Mesendoderm (in vitro differentiated cells): ENCODE results near the gene CHIA. TPM values are rescaled to one million over a fixed set of nuclear protein-coding genes. Genes with fewer than 3 reads are reported as not detected.

Source experiments
- DNase-seq: peaks from one replicate; pipeline ENCODE4 v3.0.0; 2013
- H2AK5ac ChIP-seq: 2 replicates; pipeline ENCODE4 v1.6.1; 2013; ENCODE audit warnings: low read length, inconsistent platforms
- H2BK120ac ChIP-seq: 2 replicates; pipeline ENCODE4 v1.6.1; 2013; ENCODE audit warnings: low read depth, mild to moderate bottlenecking, low read length, moderate library complexity, mixed read lengths
- H2BK15ac ChIP-seq: replicated peaks from 2 replicates; pipeline ENCODE4 v1.6.1; 2013; ENCODE audit warnings: low read depth, mild to moderate bottlenecking, moderate library complexity
- H2BK5ac ChIP-seq: 2 replicates; pipeline ENCODE4 v1.6.1; 2013; ENCODE audit warnings: low read length, inconsistent platforms
- H3K18ac ChIP-seq: 2 replicates; pipeline ENCODE4 v1.6.1; 2013; ENCODE audit warnings: mild to moderate bottlenecking, low read length, mixed read lengths
- H3K23ac ChIP-seq: one replicate; pipeline ENCODE4 v1.6.1; 2013; ENCODE audit warnings: low read length
- H3K27ac ChIP-seq: 2 replicates; pipeline ENCODE4 v1.5.1; 2013; ENCODE audit warnings: low read depth, mild to moderate bottlenecking, inconsistent platforms, low read length, moderate library complexity
- H3K27me3 ChIP-seq: 2 replicates; pipeline ENCODE4 v1.6.1; 2013; ENCODE audit warnings: low read length, control low read depth, mild to moderate bottlenecking, inconsistent platforms; ENCODE audit not compliant: insufficient read depth, poor library complexity
- H3K36me3 ChIP-seq: 2 replicates; pipeline ENCODE4 v1.6.1; 2013; ENCODE audit warnings: low read length, inconsistent platforms; ENCODE audit not compliant: control insufficient read depth, insufficient read depth
- H3K4ac ChIP-seq: one replicate; pipeline ENCODE4 v1.6.1; 2013; ENCODE audit warnings: low read depth, mild to moderate bottlenecking, low read length, moderate library complexity
- H3K4me1 ChIP-seq: 2 replicates; pipeline ENCODE4 v1.6.1; 2013; ENCODE audit warnings: low read depth, low read length, inconsistent platforms; ENCODE audit not compliant: control insufficient read depth
- H3K4me2 ChIP-seq: 2 replicates; pipeline ENCODE4 v1.6.1; 2013; ENCODE audit warnings: low read length
- H3K4me3 ChIP-seq: 2 replicates; pipeline ENCODE4 v1.5.1; 2013; ENCODE audit warnings: mild to moderate bottlenecking, low read length
- H3K56ac ChIP-seq: one replicate; pipeline ENCODE4 v1.6.1; 2013; ENCODE audit warnings: low read length
- H3K79me1 ChIP-seq: 2 replicates; pipeline ENCODE4 v1.6.1; 2013; ENCODE audit warnings: low read length, inconsistent platforms
- H3K79me2 ChIP-seq: 2 replicates; pipeline ENCODE4 v1.6.1; 2013; ENCODE audit warnings: mild to moderate bottlenecking, low read length; ENCODE audit not compliant: control insufficient read depth, insufficient read depth
- H3K9ac ChIP-seq: 2 replicates; pipeline ENCODE4 v1.6.1; 2013; ENCODE audit warnings: low read length, inconsistent platforms
- H4K5ac ChIP-seq: one replicate; pipeline ENCODE4 v1.6.1; 2013; ENCODE audit warnings: low read length
- H4K8ac ChIP-seq: one replicate; pipeline ENCODE4 v1.6.1; 2013; ENCODE audit warnings: low read depth, mild to moderate bottlenecking, control low read depth, low read length, moderate library complexity
- WGBS: extraction: QIAGEN DNeasy Blood & Tissue Kit; methylation state at CpG from one replicate; pipeline ENCODE4 v1.1.7; 2013; ENCODE audit warnings: low lambda C conversion rate, missing lambda C conversion rate; ENCODE audit not compliant: insufficient coverage; ENCODE audit errors: extremely low coverage; 5-methylcytosine and 5-hydroxymethylcytosine counted together
- polyA plus RNA-seq, 2 experiments: library from polyadenylated mRNA; stranded (reverse); fragments of 200-250 nt; gene quantifications; one replicate each; pipeline ENCODE4 v1.2.3, GENCODE V29; 2013

The CHIA gene
- not detected for polyA plus RNA-seq (2013, experiment 1 of 2)
- polyA plus RNA-seq (2013, experiment 2 of 2) = not detected

DNA sequence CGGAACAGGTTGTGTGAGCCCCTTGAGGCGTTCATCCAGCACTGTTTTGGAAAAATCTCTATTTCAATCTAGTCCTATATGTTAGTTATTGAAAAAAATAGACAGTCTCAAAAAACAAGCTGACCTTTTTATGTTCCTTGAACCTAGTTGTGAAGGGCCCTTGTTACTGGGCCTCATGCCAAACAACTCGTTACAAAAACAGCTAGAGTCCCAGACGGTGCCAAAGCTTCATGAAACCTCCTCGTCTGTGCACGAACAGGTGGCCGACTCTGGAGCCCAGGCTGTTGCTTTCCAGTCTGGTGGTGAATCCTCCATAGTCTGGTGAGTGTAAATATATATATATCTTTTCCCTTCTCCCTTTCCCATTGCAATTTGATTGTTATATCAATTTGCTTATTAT is at the start of gene CHIA:
Gene CHIA, plus strand, starts transcription at position 222 of the 400 bp plus-strand sequence. CDS start 19,617 bp downstream, outside the sequence.
- Histone ChIP-seq H3K27me3 (no peaks in the 10 kb centered on the region), H3K4ac (no peak within 1 kb of the TSS), H4K8ac (no peak within 1 kb of the TSS), H3K4me1 (no peaks in the 10 kb centered on the region), H3K4me2 (no peak within 1 kb of the TSS), H3K36me3 (no peaks in the 10 kb centered on the region), H2BK5ac (no peak within 1 kb of the TSS), H3K56ac (no peak within 1 kb of the TSS), H3K18ac (no peak within 1 kb of the TSS), H3K79me2 (no peaks in the 10 kb centered on the region), H2BK15ac (no peak within 1 kb of the TSS), H2BK120ac (no peak within 1 kb of the TSS), H3K79me1 (no peaks in the 10 kb centered on the region), H3K4me3 (no peak within 1 kb of the TSS), H3K9ac (no peak within 1 kb of the TSS), H2AK5ac (no peak within 1 kb of the TSS), H3K23ac (no peak within 1 kb of the TSS), H4K5ac (no peak within 1 kb of the TSS), H3K27ac (no peak within 1 kb of the TSS)
- no CpG with 5 or more reads among the region's 7 CpGs for WGBS
- no peak for DNase-seq

DNA sequence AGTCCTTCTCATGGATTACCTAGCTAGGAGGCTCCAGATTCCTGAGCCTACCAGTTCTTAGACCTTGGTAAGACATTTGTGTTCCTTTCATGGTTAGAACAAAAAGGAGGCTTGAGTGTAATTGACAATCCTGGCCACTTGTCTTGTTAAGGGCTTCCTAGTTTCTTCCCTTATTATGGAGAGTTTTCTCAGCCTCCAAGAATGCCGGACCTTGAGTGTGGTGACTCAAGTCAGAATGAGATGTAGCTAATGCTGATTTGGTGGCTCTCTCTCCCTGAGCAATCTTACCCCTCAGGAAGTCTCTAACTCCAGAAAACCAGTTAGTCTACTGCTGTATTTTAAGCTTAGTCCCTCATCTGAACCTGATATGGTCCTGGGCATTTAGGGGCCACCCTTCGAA is 48.9 kb upstream of the CHIA start:
- no peak overlapping the region for H3K23ac ChIP-seq
- DNase-seq = peak; percentile 44
- no peak overlapping the region for H4K8ac ChIP-seq
- H3K79me1 ChIP-seq = no peaks in the 10 kb centered on the region
- no peak overlapping the region for H3K27ac ChIP-seq
- H2BK120ac ChIP-seq = no peak overlapping the region
- no peak overlapping the region for H2BK15ac ChIP-seq
- H3K79me2 ChIP-seq = no peaks in the 10 kb centered on the region
- H3K9ac ChIP-seq = no peak overlapping the region
- H2BK5ac ChIP-seq = no peak overlapping the region
- no peak overlapping the region for H3K4me2 ChIP-seq
- WGBS = no CpG with 5 or more reads among the region's 2 CpGs
- H2AK5ac ChIP-seq = no peak overlapping the region
- no peak overlapping the region for H4K5ac ChIP-seq
- H3K27me3 ChIP-seq = no peaks in the 10 kb centered on the region
- H3K4me1 ChIP-seq = no peaks in the 10 kb centered on the region
- H3K56ac ChIP-seq = no peak overlapping the region
- H3K4me3 ChIP-seq = no peak overlapping the region
- no peak overlapping the region for H3K4ac ChIP-seq
- H3K36me3 ChIP-seq = no peaks in the 10 kb centered on the region
- no peak overlapping the region for H3K18ac ChIP-seq

DNA sequence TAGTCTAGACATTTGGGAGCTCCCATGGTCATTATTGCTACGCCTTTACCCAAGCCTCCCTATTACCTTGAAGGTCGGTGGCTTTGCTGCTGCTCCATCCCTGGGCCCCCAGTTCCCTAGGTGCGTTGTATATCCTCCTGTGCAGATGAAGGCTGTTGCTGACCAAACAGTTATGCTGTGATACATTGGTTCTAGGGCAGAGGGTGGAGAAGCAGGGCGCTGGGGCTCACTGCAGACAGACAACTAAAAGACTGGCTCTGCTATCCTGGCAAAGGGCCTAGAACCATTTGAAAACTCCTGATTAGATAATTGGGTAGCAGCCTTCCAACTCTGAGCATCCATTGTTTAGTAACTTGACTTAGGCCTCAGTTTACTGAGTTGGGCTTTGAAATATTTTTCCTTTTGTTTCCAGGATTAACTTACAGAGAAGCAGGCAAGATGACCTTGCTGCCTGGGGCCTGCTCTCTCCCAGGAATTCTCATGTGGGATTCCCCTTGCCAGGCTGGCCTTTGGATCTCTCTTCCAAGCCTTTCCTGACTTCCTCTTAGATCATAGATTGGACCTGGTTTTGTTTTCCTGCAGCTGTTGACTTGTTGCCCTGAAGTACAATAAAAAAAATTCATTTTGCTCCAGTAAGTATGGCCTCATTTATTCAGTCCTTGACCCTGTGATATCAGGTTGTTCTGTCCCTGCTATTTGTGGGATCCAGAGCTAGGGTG is 47.7 kb upstream of the CHIA start:
- H2BK5ac ChIP-seq = no peak overlapping the region
- no peaks in the 10 kb centered on the region for H3K27me3 ChIP-seq
- no peaks in the 10 kb centered on the region for H3K36me3 ChIP-seq
- no peak overlapping the region for H3K56ac ChIP-seq
- H3K79me2 ChIP-seq = no peaks in the 10 kb centered on the region
- no peak overlapping the region for H3K9ac ChIP-seq
- no CpG with 5 or more reads among the region's 4 CpGs for WGBS
- H4K8ac ChIP-seq = no peak overlapping the region
- H3K4me1 ChIP-seq = no peaks in the 10 kb centered on the region
- DNase-seq = no peak
- H3K27ac ChIP-seq = no peak overlapping the region
- no peak overlapping the region for H3K4ac ChIP-seq
- H2AK5ac ChIP-seq = no peak overlapping the region
- no peak overlapping the region for H3K18ac ChIP-seq
- H2BK15ac ChIP-seq = no peak overlapping the region
- no peak overlapping the region for H3K4me3 ChIP-seq
- no peak overlapping the region for H4K5ac ChIP-seq
- H3K79me1 ChIP-seq = no peaks in the 10 kb centered on the region
- H3K4me2 ChIP-seq = no peak overlapping the region
- no peak overlapping the region for H3K23ac ChIP-seq
- H2BK120ac ChIP-seq = no peak overlapping the region

DNA sequence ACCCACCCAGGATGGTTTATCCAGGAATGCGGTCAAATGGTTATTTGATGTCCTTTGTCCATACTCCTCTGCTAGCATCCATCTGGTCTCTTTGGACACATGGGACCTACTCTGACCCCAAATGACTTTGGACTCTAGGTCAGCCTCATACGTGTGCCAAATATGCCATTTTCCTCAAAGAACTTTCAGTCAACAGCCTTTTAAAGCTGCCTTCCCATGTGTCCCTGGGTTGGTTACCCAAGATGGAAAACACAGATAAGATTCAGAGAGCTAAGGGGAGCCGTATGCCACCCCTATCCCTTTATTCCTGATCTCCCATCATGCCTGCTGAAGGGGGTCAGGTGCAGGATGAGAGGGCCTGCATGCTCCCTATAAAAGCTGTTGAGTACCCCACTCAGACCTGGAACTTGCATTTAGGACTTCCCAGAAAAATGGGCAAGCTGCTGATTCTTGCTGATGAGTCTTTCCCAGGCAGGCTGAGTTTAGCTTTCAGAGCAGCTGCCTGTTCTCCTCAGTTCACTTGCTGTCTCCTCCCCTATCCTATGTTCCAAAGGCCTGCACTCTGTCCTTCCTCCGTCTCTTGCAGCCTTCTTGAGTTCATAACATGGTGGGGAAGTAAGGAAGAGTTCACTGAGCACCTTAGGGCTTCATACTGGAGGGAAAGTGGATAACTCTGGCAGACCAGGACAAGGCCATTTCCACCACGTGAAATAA is 43.4 kb upstream of the CHIA start:
- no peak overlapping the region for H3K27ac ChIP-seq
- no peaks in the 10 kb centered on the region for H3K4me1 ChIP-seq
- H2BK120ac ChIP-seq = no peak overlapping the region
- no peak overlapping the region for H3K4ac ChIP-seq
- H3K56ac ChIP-seq = no peak overlapping the region
- DNase-seq = no peak
- no peaks in the 10 kb centered on the region for H3K79me2 ChIP-seq
- WGBS = no CpG with 5 or more reads among the region's 5 CpGs
- H2AK5ac ChIP-seq = no peak overlapping the region
- H3K4me3 ChIP-seq = no peak overlapping the region
- H3K36me3 ChIP-seq = no peaks in the 10 kb centered on the region
- no peak overlapping the region for H3K18ac ChIP-seq
- H3K23ac ChIP-seq = no peak overlapping the region
- H4K8ac ChIP-seq = no peak overlapping the region
- H2BK5ac ChIP-seq = no peak overlapping the region
- H2BK15ac ChIP-seq = no peak overlapping the region
- no peaks in the 10 kb centered on the region for H3K27me3 ChIP-seq
- no peak overlapping the region for H4K5ac ChIP-seq
- H3K9ac ChIP-seq = no peak overlapping the region
- no peak overlapping the region for H3K4me2 ChIP-seq
- H3K79me1 ChIP-seq = no peaks in the 10 kb centered on the region

DNA sequence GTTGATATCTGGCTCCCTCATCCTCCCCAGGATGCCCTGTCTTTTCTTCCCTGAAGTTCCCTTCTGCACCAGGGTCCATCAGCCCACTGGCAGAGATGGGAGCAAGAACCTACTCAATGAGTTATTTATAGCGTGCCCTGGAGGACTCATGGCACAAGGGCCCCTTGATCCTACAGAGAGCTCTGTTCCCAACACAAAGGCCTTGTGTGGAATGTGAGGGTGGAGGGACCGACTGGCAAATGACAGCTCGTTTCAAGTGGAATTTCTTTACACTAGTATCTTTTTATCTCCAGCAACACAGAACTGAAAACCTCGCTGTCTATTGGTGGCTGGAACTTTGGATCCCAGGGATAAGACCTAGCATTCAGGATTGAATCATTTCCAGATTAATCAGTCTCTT is 40.7 kb upstream of the CHIA start:
- no peak overlapping the region for H3K9ac ChIP-seq
- no peaks in the 10 kb centered on the region for H3K36me3 ChIP-seq
- H3K79me1 ChIP-seq = no peaks in the 10 kb centered on the region
- H2BK15ac ChIP-seq = no peak overlapping the region
- no peak overlapping the region for H2BK5ac ChIP-seq
- WGBS = no CpG with 5 or more reads among the region's 4 CpGs
- H2AK5ac ChIP-seq = no peak overlapping the region
- no peak overlapping the region for H2BK120ac ChIP-seq
- no peak overlapping the region for H3K4me2 ChIP-seq
- H3K79me2 ChIP-seq = no peaks in the 10 kb centered on the region
- no peak overlapping the region for H4K8ac ChIP-seq
- no peak overlapping the region for H3K18ac ChIP-seq
- H3K4me3 ChIP-seq = no peak overlapping the region
- H3K4me1 ChIP-seq = no peaks in the 10 kb centered on the region
- no peaks in the 10 kb centered on the region for H3K27me3 ChIP-seq
- no peak overlapping the region for H3K4ac ChIP-seq
- H3K56ac ChIP-seq = no peak overlapping the region
- no peak overlapping the region for H4K5ac ChIP-seq
- peak; percentile 18 for DNase-seq
- no peak overlapping the region for H3K23ac ChIP-seq
- no peak overlapping the region for H3K27ac ChIP-seq
